IPS-NIHi7 (cell line): ENCODE results near the gene FSCN2.

Experiments
- DNase-seq: peaks from one replicate; pipeline ENCODE4 v3.0.0; 2012; ENCODE audit warnings: mixed read lengths; ENCODE audit errors: extremely low spot score

The FSCN2 gene, protein sequence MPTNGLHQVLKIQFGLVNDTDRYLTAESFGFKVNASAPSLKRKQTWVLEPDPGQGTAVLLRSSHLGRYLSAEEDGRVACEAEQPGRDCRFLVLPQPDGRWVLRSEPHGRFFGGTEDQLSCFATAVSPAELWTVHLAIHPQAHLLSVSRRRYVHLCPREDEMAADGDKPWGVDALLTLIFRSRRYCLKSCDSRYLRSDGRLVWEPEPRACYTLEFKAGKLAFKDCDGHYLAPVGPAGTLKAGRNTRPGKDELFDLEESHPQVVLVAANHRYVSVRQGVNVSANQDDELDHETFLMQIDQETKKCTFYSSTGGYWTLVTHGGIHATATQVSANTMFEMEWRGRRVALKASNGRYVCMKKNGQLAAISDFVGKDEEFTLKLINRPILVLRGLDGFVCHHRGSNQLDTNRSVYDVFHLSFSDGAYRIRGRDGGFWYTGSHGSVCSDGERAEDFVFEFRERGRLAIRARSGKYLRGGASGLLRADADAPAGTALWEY

DNA sequence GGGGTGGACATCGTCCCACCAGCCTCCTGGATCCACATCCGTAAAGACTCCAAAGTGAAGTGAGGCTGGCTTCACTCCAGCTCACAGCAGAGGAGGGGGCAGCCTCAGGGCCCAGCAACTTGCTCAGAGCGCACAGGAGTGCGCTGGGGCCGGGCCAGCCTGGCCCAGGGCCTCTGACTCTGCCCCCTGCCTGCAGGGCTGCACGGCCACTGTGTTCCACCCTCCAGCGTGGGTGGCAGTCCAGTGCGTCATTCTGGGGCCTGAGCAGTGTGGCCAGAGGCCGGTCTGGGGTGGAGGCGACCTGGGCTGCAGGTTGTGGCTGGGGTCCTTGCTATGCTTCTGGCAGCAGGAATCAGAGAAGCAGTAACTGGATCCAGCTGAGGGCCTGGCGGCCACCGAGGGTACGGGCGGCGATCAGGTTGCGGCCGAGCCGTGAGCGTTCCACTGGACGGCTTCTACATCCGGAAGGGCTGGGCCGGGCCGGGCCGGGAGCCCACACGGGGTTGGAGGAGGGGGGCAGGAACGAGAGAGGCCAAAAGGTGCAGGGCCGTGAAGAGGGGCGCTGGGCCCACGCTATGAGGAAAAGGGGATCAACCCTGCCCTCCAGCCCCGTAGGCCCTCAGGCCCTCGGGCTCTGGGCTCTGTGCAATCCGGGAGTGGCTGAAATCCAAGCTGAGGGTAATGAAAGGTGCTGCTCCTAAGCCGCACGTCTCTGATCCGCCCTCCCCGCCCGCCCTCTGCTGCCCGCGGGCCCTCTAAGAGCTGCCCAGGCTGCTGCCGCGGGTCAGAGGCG is at the start of gene FSCN2:
Gene FSCN2, plus strand, starts transcription at position 787 of the 793 bp plus-strand sequence. CDS start 155 bp downstream, outside the sequence.
- no peak for DNase-seq

DNA sequence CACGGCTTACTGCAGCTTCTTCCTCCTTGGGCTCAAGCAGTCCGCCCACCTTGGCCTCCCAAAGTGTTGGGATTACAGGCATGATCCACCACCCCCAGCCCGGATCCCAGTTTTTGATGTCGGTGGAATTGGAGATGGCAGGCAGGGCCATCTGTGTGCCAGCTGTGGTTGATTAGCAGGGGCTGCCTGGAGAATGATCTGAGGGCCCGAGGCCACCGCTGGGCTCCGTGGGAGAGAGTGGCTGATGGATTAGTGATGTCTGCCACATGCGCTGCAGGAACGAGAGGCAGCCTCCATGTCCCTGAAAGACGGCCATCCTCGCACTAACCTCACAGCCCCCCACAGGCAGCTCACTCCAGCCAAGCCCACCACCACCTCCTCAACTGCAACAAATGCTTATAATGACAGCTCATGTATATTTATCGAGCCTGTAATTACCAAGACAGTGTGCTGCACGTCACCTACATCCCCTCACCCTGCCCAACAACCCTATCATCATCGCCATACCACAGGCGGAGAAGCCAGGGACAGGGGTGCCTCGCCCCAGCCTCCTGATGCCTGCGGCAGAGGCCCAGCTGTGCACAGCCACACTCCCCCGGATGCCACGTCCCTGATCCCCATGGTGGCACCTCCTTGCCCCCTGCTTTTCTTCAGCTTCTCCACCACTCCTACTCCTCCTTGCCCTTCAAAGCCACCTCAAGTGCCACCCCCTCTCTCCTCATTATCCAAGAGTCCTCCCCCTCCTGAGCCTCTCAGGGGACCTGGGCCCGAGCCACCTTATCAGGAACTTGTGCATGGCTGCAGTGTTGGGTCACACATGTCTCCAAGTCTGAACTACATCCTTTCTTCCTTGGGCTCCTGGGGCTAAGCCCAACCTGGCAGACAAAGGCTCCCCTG is 48.8 kb upstream of the FSCN2 start:
- no peak for DNase-seq

DNA sequence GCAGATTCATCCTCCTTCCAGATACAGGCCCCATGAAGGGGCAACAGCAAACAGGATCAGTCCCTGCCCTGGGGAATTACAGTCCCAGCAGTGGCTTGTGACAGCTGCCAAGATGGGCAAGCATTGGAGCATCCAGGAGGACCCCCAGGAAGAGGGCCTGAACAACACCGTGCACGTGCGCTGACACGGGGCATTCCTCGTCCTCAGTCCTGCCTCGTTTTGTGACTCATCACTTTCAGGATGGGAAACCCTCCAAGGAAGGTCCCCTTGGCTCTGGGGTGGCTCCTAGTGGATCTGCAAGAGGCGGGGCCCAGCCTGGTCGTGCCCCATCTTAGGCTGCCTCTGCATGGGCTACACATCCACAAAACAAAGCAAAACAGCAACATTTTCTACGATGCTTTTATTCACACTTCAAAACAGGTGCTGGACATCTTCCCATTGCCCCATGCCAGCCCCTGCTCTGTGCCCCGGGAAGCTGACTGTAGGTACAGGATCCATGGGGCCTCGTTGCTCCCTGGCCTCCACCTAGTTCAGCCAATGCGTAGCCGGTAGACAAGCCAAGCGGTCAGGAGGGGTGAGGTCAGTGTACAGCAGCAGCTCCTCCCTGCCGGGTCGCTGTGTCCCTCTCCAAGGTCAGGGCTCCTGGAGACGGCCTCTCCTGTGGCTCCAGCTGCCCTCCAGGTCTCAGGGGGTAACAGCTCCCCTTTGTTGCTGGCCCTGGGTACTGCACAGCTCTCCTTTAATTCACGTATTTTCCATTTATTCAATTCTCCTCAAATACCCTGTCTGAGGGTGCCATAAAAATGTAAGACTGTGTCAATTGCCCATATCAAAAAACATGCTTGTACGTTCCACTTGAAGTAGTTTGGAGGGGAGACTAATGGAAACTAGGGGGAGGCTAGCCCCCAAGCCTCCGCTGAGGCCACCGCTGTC is 47.8 kb upstream of the FSCN2 start:
- no peak for DNase-seq

DNA sequence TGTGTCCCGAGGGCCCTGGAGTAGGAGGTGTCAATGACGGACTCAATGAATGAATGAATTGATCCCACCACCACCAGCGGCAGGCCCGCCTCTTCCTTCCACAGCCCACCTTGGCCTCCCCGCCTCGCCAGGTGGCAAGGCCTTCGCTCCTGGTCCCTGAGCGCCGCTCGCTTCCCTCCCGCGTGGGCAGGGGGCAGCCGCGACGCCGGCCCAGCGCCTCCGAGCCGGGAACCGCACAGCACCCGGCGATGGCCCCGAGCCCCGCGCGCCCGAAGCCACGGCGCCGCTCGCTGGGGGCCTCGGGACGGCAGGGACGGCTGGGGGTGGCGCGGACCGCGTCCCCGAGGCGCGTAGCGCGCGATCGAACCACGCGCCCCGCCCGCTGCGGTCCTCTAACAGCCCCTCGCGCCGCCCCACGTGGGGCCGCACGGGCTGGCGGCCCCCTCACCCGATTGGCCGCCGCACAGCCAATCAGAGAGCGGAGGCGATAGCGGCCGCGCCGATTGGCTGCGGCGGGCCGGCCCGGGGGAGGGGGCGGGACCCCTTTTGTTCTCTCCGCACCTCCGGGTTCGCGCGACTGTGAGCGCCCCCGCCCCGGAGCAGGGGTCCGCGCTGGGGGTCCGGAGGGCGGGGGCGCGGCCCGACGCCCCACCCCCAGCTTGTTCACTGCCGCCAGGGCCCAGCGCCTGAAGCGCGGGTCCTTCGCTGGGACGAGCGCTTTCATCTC is 46.9 kb upstream of the FSCN2 start:
- DNase-seq = peak; percentile 96

DNA sequence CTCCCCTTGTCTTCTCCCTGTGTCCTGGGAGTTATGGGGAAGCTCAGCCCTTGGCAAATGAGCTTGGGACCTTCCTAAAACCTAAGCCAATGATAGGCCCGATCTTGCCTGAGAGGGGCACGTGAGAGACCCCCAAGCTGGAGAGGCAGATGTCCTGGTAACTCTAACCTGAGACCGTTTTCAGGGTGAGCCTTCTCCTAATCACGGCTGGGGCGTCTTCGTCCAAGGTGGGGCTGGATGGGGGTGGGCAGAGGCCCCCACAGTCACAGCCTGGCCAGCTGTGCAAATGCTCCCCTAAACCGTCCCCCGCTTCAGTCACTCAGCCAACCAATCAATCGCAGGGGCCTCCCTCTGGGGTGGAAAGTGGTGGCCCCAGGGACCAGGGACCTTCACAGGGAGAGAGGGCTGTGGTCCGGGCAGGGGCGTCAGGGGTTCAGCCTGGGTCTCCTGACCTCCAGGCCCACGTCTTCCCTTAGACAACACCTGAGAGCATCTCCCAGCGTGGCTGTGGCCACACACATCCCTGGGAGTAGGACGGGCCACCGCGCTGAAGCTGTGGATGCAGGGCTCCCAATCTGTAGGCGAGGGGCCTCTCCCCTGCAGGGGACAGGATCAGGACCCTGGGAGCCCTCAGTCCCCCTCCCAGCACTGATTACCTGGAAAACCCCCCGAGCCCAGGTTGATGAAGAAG is 46.2 kb upstream of the FSCN2 start:
- no peak for DNase-seq

DNA sequence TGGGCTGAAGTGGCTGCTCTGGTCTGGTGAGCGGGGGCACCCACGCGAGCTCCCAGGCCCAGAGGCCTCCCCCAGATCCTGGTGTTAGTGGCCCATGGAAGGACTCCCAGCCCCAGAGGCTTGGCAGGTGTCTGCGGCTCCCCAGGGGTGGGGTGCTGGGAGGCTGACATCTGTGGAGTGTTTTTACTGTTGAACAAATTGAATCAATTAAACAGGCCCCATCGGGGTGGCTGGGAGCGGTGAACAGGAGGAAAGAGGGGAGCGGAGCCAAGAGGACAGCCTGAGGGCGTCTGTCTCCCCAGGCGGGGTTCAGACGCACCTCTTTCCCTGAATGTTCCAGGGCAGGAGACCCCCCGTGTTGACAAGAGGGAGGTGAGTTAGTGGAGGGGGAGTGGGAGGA is 45.5 kb upstream of the FSCN2 start:
- no peak for DNase-seq

DNA sequence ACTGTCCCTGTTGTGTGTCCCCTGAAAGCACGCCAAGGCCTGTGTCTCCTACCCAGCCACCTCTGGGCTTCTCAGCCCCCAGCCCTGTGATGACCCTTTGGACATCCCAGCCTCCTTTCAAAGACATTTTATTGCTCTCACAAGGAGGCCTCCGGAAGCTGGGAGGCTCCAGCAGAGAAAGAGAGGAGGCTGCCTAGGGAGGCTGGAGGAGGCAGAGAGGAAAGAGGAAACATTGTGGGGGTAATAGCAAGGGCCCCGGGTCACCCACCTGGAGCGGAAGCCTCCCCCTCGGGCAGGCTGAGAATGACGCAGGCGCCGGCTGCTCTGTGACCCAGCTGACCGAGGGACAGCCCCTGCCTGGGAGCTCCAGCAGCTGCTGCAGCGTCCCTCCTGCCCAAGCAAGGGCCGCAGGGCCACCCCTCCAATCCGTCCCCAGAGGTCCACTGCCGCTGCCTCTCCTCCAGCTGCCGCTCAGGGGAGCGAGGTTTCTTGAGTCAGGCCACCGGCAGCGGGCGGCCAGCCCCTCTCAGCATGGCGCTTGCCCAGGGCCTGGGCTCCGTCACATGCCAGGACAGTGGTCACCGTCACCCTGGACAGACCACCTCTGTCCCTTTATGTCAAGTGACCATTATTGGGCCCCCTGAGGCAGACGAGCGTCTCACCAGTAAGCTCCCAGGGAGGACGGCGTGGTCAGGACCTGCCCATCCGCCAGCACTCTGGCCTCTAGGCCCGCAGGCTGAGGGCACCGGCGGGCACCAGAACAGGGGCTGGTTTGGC is 44.9 kb upstream of the FSCN2 start:
- DNase-seq = no peak

DNA sequence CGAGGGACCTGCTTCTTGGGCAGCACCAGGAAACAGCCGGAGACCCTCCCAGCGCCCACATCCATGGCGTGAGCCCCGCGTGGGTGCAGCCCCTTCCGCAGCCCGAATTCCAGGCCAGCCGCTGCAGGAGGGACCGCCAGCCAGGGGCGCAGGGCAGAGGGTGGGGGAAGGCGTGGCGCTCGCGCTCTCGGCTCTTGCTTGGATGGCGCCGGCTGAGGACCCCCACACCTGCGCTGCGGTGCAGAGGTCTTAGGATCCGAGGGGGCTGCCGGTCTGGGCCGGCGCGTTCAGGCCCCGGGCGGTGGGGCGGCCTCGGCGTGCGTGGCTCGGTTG is 44.3 kb upstream of the FSCN2 start:
- no peak for DNase-seq

DNA sequence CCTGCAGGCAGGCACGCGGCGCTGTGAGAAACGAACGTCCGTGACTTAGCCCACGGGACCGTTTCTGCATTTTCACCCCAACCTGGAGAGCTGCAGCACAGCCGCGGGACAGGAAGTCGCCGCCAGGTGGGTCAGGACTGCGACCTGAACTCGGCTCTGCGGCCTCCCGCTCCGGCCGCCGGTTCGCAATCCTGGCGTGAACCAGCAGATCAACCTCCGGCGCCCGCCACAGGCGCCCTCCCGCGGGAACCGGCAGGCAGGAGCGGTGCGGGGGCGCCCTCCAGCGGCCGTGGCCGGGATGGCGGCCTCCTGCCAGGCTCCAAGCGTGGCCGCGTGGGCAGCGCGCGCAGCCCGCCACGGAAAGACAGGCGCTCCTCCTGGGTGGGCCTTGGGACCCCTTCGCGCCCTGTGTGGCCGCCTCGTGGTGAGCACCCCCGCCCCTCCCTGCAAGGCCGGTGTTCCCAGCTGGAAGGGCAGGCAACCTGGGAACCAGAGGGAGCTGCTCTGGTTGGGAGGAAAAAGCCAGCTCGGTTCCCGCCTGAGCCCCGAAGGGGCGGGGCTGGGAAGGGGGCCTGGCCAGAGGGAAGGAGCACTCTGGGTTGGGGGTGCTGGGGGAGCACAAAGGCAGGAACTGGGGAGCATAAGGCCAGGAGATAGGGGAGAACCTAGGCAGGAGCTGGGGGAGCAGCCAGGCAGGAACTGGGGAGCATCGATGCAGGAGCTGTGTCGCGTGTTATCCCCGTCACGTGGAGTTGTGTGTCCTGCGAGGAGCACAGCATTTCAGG is 43.8 kb upstream of the FSCN2 start:
- peak; percentile 83 for DNase-seq

DNA sequence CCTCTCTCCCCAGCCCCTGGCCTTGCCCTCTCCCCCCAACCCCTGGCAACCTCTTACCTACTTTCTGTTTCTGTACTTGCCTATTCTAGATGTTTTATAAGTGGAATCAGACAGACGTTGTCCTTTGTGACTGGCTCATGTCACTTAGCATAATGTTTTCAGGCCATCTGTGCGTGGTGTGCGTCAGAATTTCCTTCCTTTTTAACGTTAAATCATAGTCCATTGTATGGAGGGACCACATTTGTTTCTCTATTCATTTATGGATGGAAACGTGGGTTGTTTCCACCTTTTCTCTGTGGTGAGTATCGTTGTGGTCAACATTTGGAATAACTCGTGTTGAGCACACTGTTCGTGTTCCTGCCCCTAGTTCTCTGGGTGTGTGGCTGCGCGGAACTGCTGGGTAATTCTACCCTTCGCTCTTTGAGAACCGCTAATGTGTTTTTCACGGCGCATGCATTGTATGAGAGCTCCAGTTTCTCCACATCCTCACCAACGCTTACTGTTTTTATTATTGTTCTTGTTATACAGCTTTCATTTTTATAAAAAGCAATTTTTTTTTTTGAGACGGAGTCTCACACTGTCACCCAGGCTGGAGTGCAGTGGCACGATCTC is 41.9 kb upstream of the FSCN2 start:
- DNase-seq = no peak

DNA sequence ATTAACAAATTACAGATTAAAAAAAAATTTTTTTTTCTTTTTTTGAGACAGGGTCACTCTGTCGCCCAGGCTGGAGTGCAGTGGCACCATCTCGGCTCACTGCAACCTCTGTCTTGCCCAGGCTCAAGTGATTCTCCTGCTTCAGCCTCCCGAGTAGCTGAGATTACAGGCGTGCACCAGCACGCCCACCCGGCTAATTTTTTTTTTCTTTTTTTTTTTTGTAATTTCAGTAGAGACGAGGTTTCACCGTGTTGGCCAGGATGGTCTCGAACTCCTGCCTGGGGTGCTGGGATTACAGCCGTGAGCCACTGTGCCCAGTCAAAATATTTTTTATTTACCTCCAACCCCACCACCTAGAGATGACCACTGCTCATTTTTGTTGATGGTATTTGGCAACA is 41.1 kb upstream of the FSCN2 start:
- DNase-seq = no peak

DNA sequence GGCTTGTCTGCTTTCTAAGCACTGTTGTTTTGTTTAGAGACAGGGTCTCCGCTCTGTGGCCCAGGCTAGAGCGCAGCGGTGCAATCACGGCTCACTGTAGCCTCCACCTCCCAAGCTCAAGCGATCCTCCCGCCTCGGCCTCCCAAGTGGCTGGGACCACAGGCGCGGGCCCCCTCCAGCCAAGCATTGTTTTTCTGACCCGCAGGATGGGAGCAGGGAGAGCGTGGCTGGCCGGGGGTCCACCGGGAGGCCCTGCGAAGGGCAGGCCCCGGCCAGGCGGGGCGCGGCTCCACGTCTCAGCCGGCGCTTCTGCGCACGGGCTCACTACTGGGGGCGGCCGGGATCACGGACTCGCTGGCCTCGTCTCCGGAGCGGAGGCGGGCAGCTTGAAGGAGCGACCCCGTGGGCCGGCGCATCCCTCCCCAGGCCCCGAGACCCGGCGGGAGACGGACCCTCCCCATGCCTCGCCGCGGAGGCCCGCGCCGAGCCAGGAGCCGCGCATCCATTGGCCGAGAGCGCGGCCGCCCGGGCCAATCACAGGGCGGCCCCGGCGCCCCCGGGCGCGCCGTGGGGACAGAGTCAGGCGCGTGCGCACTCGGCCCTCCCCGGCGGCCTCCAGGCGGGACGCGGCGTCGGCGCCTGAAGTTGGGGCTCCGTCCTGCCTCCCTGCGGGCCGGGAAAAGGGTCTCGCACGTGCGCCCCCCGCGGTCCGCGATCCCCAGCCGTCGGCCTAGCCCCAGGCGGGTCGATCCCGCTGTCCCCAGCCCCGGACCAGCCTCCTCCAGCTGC is 40.5 kb upstream of the FSCN2 start:
- peak; percentile 95 for DNase-seq

DNA sequence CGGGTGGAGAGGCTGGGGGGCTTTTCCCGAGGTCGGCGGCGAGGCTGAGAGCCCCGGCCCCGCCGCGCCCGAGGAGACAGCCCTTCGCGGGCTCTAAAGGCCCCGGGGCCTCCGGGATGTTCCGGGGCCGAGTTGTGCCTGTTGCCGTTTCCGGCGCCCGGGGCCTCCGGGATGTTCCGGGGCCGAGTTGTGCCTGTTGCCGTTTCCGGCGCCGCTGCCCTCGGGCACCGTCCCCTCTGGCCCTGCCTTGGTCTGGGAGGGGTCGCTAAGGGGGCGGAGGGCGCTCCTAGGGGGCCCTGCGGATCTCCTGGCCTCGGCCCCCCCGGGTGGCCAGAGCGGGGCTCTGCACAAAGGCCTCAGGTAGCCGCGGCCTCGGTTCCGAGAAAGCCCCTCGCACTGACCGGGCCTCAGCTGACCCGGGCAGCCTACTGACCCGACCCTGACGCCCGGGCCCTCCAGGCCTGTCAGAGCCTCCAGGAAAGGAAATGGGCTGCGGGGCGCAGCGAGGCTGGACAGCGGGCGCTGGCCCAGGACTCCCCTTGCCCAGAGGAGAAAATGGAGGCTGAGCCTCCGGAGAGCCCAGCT is 39.8 kb upstream of the FSCN2 start:
- DNase-seq = no peak

DNA sequence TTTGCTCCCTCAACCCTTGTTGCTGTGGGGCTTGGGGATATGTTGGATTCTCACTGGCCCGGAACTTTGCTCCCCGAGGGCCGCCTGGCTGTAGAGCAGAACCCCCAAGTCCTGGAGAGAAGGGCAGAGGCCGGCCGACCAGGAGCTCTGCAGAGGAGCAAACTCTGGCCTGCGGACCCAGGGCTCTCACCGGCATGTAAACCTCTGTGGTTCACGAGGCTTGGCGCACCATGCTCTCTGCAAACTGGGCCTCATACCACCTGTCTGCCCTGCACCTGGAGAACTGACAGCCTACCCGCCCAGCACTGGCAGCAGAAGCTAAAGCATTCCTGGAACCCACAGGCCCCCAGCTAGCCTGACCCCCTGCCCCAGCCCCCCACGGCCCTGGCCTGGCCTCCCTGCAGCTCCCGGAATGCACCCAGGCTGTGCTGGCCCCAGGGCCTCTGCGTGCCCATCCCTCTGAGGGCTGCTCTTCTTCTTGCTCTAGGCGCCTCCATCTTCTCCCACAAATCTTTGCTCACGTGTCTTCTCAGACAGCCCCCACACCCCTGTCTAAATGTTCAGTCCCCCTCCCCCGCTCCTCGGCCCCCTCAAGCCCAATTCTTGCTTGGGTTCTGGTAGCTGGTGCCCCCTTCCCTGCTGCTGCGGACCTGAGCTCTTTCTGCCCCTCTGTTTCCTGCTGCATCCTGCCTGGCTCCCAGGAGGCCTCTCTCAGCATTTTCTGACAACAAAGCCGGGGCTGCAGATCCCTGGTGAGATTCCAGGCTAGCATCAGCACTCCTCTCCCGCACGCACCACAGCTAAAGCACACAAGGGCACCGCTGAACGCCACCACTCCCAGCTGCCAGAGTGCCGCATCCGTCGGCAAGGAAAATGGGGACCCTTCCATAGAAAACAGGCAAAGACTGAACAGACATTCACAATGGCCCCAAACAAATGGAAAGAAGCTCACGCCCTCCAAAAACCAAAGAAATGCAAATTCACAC is 38.9 kb upstream of the FSCN2 start:
- DNase-seq = no peak
